Stomach (tissue), 9 donors: ENCODE measurements around the gene DDC. TPM values are rescaled to one million over a fixed set of nuclear protein-coding genes. Genes with fewer than 3 reads are reported as not detected.

Experiments used
- DNase-seq, 2 donors: peaks; one replicate each; pipeline versions ENCODE4 v3.0.0 to v3.0.0-alpha.2; 2013 to 2019
- H3K27ac ChIP-seq, 5 donors: fragments of 200-600 bp in 4 of 5; sonication (generic) in 4 of 5; one replicate each; pipeline ENCODE4 v1.5.1; 2013 to 2019; ENCODE audit warnings: mild to moderate bottlenecking in 1 of 5, moderate library complexity in 1 of 5
- H3K27me3 ChIP-seq, 3 donors: fragments of 200-600 bp; sonication (generic); one replicate each; pipeline ENCODE4 v1.5.1; 2017 to 2019; ENCODE audit warnings: mixed run types in 1 of 3
- H3K36me3 ChIP-seq, 4 donors: fragments of 200-600 bp; sonication (generic); 1 replicate in 3 of 4; 2 replicates in 1 of 4; pipeline ENCODE4 v1.5.1; 2016 to 2019
- H3K4me1 ChIP-seq, 4 donors: fragments of 200-600 bp; sonication (generic); one replicate each; pipeline ENCODE4 v1.5.1; 2016 to 2019
- H3K4me3 ChIP-seq, 4 donors: fragments of 200-600 bp; sonication (generic) in 3 of 4; one replicate each; pipeline ENCODE4 v1.5.1; 2016 to 2019; ENCODE audit warnings: mild to moderate bottlenecking in 1 of 4
- H3K9me3 ChIP-seq, 4 donors: fragments of 200-600 bp; sonication (generic); one replicate each; pipeline ENCODE4 v1.5.1; 2016 to 2019
- EP300 ChIP-seq: sonication (generic); formaldehyde crosslinking; IDR thresholded peaks from one replicate; pipeline ENCODE4 v1.6.1; 2017; ENCODE audit warnings: antibody characterized with exemption
- POLR2A ChIP-seq, 4 donors: fragments of 450-650 bp; IDR thresholded peaks; one replicate each; pipeline ENCODE4 v1.6.1; 2016; ENCODE audit warnings: antibody characterized with exemption in 4 of 4, control low read depth in 2 of 4, mild to moderate bottlenecking in 1 of 4, moderate library complexity in 1 of 4
- POLR2AphosphoS5 ChIP-seq, 3 donors: sonication (generic); formaldehyde crosslinking; IDR thresholded peaks; one replicate each; pipeline ENCODE4 v1.6.1; 2016; ENCODE audit warnings: antibody characterized with exemption in 3 of 3
- WGBS, 5 donors: extraction: QIAGEN DNeasy Blood & Tissue Kit in 3 of 5; methylation state at CpG; one replicate each; pipeline versions ENCODE4 v1.1.5 to v1.1.7; 2013 to 2018; 5-methylcytosine and 5-hydroxymethylcytosine counted together
- intact Hi-C: fragments of 100-400 bp; cut with DNase I; formaldehyde crosslinking; loops from one replicate; pipeline ENCODE4 v1.15.1; 2023; ENCODE audit warnings: low total_unique reads
- polyA plus RNA-seq, 3 donors: library from polyadenylated mRNA; stranded (reverse); fragments of 200-250 nt; gene quantifications; one replicate each; pipeline ENCODE4 v1.2.3, GENCODE V29; 2013
- total RNA-seq, 5 donors: library from RNA; depleted of rRNA; stranded (reverse); fragments of >200 nt; gene quantifications; one replicate each; pipeline versions ENCODE4 v1.1.0 to v1.2.3, GENCODE V29; 2014 to 2016
- TF ChIP-seq, protein P1 (sequence below), 7 experiments: fragments of 450-650 bp in 4 of 7; fragments of 200-600 bp in 3 of 7; sonication (generic) in 3 of 7; IDR thresholded peaks; one replicate each; pipeline ENCODE4 v1.5.1; 2016 to 2019; ENCODE audit warnings: antibody characterized with exemption in 7 of 7, control low read depth in 2 of 7, mild to moderate bottlenecking in 1 of 7
- donor health status: healthy with polysubstance abuse.
- donor health status: Bipolar disorder and iron deficiency.
- donor health status: healthy.

DDC gene
- total and polyA plus RNA-seq, 8 donors: 0.95 to 95.0 (median 4.7) TPM; not detected in 3

DNA sequence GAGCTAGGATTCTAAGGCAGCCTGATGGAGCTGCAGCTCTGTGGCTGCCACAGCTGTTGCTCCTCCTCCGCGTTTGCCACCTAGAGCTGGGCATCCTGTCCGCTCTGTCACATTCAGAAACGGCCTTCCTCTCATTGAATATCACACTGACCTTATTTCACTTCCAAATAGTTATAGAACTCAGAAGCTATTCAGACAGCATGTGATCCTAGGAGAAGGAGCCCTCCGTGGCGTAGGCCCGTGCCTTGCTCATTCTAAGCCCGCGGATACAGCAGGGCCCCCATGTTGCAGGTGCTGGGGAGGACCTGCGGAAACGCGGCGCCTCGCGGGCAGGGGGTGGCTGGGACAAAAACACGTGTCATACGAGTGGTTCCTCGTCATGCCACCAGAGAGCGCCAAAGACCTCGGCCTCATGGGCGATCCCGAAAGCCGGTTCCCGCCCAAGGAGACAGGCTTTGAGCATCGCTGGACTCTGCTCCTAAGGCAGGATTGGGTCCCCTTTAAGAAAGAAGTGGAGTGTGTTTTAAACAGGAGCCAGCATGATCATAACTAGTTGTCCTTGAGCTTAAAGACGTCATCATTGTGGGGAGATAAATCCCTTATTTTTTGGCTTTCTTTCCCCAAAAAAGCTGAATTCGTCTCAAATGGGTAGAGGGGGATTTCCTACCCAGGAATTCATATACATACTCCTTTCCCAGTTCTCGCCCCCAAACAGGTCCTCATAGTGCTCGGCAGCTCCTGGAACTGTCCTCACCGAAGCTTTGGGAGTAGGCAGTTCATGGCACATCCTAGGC lies 97.2 kb downstream of the DDC start:
- Histone ChIP-seq H3K27ac (no peak overlapping the region), H3K36me3 (no peaks in the 10 kb centered on the region), H3K27me3 (no peaks in the 10 kb centered on the region), H3K9me3 (no peaks in the 10 kb centered on the region), H3K4me3 (peak overlapping the region in 2 of 4 donors; percentile 13 to 35), H3K4me1 (peaks cover 6 to 11% (median 8%) of the 10 kb centered on the region in 4 donors)
- intact Hi-C loops: loop anchor here (5.0 to 10.0 kb wide), 2 partner anchors 207 to 694 kb away; no protein-coding TSS in a partner anchor
- WGBS, 5 donors: 8 to 12% (median 10%) methylated on average over 29 to 30 of the region's 30 CpGs
- peak; percentile 87 to 92 for DNase-seq
- no peak for TF ChIP-seq POLR2A (IDR thresholded peaks at IDR 0.05)
- TF ChIP-seq POLR2AphosphoS5 (IDR thresholded peaks at IDR 0.05): peak in 2 of 3 donors; percentile 40 to 69
- TF ChIP-seq EP300: no peak
- TF ChIP-seq, protein P1, sequence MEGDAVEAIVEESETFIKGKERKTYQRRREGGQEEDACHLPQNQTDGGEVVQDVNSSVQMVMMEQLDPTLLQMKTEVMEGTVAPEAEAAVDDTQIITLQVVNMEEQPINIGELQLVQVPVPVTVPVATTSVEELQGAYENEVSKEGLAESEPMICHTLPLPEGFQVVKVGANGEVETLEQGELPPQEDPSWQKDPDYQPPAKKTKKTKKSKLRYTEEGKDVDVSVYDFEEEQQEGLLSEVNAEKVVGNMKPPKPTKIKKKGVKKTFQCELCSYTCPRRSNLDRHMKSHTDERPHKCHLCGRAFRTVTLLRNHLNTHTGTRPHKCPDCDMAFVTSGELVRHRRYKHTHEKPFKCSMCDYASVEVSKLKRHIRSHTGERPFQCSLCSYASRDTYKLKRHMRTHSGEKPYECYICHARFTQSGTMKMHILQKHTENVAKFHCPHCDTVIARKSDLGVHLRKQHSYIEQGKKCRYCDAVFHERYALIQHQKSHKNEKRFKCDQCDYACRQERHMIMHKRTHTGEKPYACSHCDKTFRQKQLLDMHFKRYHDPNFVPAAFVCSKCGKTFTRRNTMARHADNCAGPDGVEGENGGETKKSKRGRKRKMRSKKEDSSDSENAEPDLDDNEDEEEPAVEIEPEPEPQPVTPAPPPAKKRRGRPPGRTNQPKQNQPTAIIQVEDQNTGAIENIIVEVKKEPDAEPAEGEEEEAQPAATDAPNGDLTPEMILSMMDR (IDR thresholded peaks at IDR 0.05): peak in 5 of 7 experiments; percentile 76 to 90 (median 85)

GRCh38 chr7:50466815-50467585 lies 98.2 kb downstream of the DDC start:
- Histone ChIP-seq H3K36me3 (no peaks in the 10 kb centered on the region), H3K27ac (no peak overlapping the region), H3K9me3 (no peaks in the 10 kb centered on the region), H3K4me3 (no peak overlapping the region), H3K27me3 (no peaks in the 10 kb centered on the region), H3K4me1 (peaks cover 6 to 11% (median 8%) of the 10 kb centered on the region in 4 donors)
- peak in 1 of 2 donors; percentile 26 for DNase-seq
- TF ChIP-seq, protein P1 (IDR thresholded peaks at IDR 0.05): no peak
- TF ChIP-seq POLR2AphosphoS5 (IDR thresholded peaks at IDR 0.05) (no peak), EP300 (no peak), POLR2A (IDR thresholded peaks at IDR 0.05) (no peak)
- intact Hi-C loops: loop anchor here (5.0 to 10.0 kb wide), 2 partner anchors 208 to 695 kb away; no protein-coding TSS in a partner anchor
- WGBS, 5 donors: 91 to 98% (median 95%) methylated on average over 11 of the region's 11 CpGs

- DNase-seq: no peak
- no peaks in the 10 kb centered on the region for H3K9me3 ChIP-seq
- no peak for TF ChIP-seq POLR2AphosphoS5 (IDR thresholded peaks at IDR 0.05)
- TF ChIP-seq, protein P1 (IDR thresholded peaks at IDR 0.05): no peak
- no peak for TF ChIP-seq POLR2A (IDR thresholded peaks at IDR 0.05)
- TF ChIP-seq EP300: no peak
- 92 to 96% (median 94%) methylated on average over 11 to 13 of the region's 13 CpGs for WGBS, 5 donors
- H3K4me3 ChIP-seq: no peak overlapping the region
- intact Hi-C loops: loop anchor here (10.0 kb wide), 1 partner anchor 212 kb away; no protein-coding TSS in a partner anchor
- H3K36me3 ChIP-seq: no peaks in the 10 kb centered on the region
- peaks cover 4 to 5% (median 5%) of the 10 kb centered on the region in 4 donors for H3K4me1 ChIP-seq
- H3K27me3 ChIP-seq: no peaks in the 10 kb centered on the region
- H3K27ac ChIP-seq: no peak overlapping the region
Measured at GRCh38 chr7:50463035-50463434, 102.2 kb downstream of the DDC start.

- Histone ChIP-seq H3K36me3 (no peaks in the 10 kb centered on the region), H3K27me3 (no peaks in the 10 kb centered on the region), H3K4me3 (no peak overlapping the region), H3K4me1 (no peaks in the 10 kb centered on the region), H3K27ac (no peak overlapping the region), H3K9me3 (no peaks in the 10 kb centered on the region)
- TF ChIP-seq POLR2AphosphoS5 (IDR thresholded peaks at IDR 0.05) (no peak), POLR2A (IDR thresholded peaks at IDR 0.05) (no peak), EP300 (no peak)
- TF ChIP-seq, protein P1 (IDR thresholded peaks at IDR 0.05): no peak
- DNase-seq: no peak
- WGBS, 5 donors: 77 to 88% (median 84%) methylated on average over 4 of the region's 4 CpGs
- intact Hi-C loops: loop anchor here (10.0 kb wide), 1 partner anchor 212 kb away; no protein-coding TSS in a partner anchor
Measured at GRCh38 chr7:50462361-50462760, 102.8 kb downstream of the DDC start.
